Erythroblast (primary cell): ENCODE results near the gene KCNK10.
A peak's percentile ranks its signal among the peaks of the same experiment; 100 is the strongest.

Experiments used
- DNase-seq, 2 experiments: peaks; one replicate each; lab custom pipeline; 2025; lab: John Stamatoyannopoulos, UW
- GATA1 ChIP-seq: IDR thresholded peaks from 2 replicates; pipeline ENCODE4 v1.6.1; 2011; ENCODE audit warnings: low read depth, mild to moderate bottlenecking, control low read depth, low read length, moderate library complexity
- POLR2A ChIP-seq: IDR thresholded peaks from 2 replicates; pipeline ENCODE4 v1.6.1; 2011; ENCODE audit warnings: mild to moderate bottlenecking, low read length

KCNK10 gene

DNA sequence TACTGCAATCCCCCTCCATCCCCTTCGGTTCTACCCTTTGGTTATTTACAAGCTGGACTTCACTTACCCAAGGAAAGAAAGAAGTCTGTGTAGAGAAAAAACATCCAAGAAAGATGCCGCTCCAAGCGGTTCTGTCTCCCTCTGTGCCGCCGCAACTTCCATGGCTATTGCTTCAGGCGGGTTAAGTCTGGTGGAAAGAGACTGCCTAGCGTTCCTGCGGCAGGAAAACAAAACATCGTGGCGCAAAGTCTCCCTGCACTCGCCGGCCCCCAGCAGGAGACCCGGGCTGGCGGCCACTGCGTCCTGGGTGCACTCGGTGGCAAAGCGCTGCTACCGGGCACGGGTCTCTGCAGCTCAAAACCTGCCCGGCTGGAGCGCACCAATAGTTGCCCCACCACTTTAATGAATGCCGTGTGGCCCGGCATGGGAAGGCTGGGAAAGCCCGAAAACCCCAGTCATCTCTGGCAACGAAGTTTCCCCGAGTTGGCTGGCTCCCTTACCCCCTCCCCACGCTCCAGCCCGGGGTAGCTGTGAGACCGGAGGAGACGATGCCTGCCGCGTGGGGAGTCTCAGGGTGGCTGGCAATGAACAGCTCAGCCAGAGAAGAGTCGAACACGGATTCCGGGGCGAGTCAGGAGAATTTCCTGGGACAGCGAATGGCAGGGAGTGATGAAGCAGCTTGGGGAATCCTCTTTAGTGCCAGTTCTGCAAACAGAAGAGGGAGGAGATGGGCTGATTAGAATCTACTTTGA is 3.5 kb upstream of the KCNK10 start:
- TF ChIP-seq POLR2A (no peak), GATA1 (no peak)
- DNase-seq: no peak

DNA sequence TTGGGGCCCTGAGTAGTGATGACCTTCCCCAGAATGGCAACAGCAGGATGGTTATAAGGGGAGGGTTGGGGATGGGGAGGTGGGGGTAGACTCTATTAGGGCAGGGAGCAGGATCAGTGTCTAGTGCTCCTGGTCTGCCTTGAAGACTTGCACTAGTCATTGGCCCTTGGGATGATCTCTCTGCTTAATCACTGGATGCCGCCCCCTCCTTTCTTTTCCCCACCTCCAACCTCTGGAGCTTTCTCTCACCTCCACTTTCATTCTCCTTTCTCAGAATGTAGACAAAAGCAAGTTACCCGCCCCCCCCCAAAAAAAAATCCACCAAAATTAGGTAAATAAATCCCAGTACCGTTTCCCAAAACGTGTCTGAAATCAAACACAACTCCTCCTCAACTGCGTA is 2.8 kb upstream of the KCNK10 start:
- DNase-seq: no peak
- TF ChIP-seq POLR2A: no peak
- TF ChIP-seq GATA1: no peak

DNA sequence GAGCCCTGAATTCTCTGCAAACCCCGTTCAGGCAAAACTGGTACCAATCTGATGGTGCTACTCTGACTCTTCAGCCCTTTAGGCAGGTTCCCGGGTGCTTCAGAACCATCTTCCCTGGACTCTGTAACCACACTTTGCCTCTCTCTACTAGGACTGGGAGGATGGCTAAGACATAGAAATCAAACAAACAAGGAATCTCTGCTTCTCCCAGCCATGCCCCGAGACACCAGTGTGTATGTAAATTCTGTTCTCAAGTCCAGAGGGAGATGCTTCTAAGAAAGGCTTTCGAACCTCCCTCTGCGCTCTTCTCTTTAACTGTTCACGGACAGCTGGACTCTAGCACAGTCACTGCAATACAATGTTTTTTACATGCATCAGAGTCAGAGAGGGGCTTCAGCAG is 1.9 kb upstream of the KCNK10 start:
- no peak for TF ChIP-seq GATA1
- no peak for TF ChIP-seq POLR2A
- DNase-seq: no peak

DNA sequence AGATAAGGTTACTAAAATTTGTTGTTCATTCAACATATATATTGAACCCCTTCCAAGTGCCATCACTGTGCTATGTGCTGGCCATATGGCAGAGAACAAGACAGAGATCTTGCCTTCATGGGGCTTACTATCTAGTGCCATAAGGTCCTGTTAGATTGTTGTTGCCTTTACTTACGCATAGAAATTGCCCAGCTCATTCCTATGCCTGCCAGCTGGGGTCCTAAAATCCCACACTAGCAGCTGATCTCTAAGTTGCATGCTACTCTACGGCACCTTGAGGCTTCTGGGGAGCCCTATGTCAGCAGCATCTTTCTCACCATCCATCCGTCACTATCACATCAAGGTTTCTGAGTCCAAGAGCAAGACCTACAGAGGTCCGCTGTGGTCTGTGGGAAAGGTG is 1.4 kb upstream of the KCNK10 start:
- DNase-seq: no peak
- TF ChIP-seq POLR2A (no peak), GATA1 (no peak)

DNA sequence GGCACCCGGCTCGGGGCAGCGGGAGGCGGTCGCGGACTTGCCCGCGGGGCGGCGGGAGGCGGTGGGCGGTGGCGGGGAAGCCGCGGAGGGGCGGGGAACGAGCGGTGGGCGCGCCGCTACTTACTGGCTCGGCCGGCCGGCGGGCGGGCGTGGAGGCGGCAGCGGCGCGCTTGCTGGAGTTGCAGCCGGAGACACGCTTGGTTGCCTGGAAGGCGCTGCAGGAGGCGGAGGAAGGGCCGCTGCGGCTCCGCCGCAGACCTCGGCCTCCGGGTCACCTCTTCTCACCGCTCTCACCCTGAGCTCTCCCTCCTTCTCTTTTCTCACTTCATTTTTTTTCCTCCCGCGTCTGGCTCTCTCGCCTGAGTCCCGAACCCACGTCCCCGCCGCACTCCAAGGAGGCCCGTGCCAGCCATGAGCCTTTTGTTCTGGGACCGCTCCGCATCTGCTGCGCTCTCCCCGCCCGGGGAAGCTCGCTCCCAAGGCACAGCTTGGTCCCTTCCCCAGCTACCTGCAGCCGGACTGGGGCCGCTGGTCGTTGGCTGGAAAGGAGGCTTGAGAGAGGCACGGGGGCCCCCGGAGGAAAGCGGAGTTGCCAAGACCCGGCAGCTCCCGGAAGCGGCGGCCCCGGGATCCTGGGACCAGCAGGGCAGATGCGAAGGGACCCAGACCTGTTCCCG is 592 bp upstream of the KCNK10 start:
- DNase-seq: peak; percentile 18 to 31
- TF ChIP-seq GATA1 (no peak), POLR2A (no peak)

DNA sequence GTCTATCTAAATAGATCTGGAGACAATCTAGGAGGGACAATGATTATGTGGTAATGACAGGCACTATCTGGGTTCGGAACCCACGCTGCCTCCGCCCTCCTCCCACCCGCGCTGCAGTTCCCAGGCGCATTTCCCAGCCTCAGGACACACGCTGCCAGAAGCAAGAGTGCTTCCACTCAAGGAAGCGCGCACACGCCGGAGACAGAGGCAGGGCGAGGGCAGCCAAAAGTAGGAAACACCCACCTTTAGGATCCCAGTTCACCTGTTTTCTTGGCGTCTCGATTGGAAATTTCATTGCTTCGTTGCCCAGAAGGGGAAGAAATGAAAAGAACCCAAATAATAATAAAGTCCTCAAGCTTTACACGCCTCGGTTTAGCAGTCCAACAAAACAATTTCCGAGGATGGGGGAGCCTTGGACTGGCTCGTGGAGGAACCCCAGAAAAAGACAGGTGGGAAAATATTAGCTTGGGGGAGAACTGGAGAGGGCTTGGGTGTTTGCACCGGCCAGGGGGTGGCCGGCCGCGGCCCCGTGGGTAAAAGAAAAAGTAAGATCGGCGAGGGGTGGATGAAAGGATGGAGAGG is 474 bp downstream of the KCNK10 start:
- no peak for DNase-seq
- TF ChIP-seq POLR2A: no peak
- no peak for TF ChIP-seq GATA1

DNA sequence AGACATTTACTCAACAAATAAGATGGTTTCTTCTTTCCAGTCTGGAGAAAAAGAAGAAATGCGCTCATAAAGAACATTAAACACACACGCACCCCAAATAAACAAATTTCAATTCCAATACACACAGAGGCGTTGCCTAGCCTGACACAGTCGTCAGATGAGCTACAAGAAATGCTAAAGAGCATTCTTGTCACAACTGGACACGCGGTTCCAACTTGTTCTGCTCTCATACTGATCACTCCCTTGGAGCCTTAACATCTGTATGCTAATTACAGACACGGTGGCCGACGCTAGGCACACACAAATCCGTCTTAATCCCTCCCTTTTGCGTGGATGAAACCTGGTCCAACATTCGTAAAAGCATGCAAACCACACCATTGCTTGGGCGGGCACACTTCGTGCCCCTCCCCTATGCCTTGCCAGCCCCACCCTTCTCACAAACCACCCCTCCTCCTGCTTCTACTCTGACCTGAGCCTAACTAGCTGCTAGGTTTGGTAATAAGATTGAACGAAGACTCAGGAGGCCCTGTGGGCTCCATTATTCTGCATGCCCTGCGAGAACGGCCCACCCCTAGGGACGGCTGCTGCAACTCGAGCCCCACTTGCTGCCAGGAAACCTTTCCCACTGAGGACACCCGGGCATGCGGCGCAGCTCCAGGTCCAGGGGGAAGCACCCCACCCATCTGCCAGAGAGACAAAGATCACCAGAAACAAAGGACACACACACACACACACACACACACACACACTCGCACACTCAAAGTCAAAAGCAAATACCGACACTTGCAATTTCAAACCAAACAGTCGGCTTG is 1.2 kb downstream of the KCNK10 start:
- DNase-seq: no peak
- TF ChIP-seq GATA1 (no peak), POLR2A (no peak)

DNA sequence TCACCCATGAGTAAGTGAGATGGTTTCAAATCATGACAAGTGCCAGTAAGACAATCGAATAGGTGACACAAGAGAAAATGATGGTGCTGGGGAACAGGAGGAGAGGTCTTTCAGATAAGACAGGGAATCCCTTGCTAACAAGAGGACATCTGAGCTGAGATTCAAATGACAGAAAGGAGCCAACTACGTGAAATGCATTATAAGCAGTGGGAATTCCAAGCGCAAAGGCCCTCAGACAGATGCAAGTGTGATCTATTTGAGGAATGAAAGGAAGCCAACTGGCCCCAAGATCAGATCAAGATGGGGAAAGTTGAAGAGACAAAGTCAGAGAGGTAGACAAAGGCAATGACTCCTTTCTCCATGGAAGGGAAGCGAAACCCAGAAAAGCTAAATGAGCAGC is 4.7 kb downstream of the KCNK10 start:
- TF ChIP-seq POLR2A: no peak
- no peak for TF ChIP-seq GATA1
- no peak for DNase-seq

DNA sequence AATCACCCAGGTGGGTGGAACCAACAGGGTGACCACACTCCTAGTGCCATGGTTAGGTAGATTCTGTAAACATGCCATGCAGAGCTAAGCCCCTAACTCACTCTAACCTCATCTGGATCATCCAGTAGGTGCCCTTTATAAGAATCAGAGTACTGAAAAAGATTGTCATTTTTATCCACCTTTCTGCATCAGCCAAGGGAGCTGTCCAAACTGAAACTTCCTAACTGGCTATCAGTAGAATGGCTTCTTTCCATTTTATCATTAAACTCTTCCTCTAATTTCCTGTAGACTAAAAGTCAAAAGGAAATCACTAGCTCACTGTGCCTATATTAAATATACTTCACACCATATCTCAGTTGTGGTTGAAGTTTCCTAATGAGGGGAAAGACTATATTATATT is 6.5 kb downstream of the KCNK10 start:
- TF ChIP-seq POLR2A (no peak), GATA1 (no peak)
- no peak for DNase-seq

DNA sequence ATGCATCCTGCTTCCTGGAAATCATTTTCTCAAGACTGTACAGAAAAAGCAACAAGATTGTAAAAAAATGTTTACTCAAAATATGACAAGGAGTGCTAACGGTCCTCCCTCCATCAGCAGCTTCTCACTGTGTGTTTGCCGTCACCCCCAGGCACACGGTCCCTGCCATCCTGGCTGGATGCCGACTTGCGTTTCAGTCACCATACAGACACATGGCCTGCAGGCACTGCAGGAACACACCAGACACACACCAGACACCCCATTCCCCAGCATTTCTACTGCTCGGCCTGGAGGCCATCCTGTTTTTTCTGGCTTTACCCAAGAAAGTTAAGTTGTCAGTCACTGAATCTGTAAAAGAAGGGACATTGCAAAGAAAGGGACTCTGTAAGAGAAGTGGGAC is 10.8 kb downstream of the KCNK10 start:
- DNase-seq: no peak
- no peak for TF ChIP-seq POLR2A
- TF ChIP-seq GATA1: no peak

DNA sequence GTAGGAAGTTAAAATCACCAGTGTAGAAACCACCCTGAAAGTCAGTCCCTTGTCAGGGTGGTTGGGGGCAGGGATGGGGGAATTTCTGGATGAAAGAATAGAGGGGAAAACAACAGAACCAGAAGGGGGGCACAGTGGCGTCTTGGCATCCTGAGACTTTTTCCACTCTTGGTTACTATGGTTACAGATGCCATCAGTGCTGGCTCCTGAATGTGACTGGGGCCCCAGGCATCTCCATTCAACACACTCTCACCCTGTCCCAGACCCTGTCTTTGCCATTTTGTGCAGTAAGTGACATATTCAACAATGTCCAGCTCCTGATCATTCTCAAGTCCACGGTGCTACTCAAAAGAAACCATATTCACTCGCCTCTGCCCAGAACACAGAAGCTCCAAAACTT is 11.3 kb downstream of the KCNK10 start:
- DNase-seq: no peak
- no peak for TF ChIP-seq GATA1
- no peak for TF ChIP-seq POLR2A

DNA sequence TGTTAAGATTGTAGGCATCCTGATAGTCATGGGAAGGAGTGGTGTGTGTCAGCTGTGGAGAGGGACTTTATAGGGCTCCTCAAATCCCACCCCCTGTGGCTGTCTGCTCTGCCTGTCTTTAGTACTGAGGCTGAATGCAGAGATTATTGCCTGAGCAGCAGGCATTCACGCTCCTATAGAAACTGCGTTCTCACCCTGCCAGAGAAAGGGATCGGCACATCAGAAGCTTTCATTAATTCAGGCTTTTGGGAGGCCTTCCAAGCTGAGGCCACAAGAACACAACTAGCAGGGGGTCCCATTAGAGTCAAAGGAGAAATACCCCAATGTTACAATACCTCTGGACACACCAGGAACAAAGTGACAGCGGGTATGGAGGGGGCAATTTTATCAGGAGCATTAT is 12.6 kb downstream of the KCNK10 start:
- TF ChIP-seq GATA1 (no peak), POLR2A (no peak)

DNA sequence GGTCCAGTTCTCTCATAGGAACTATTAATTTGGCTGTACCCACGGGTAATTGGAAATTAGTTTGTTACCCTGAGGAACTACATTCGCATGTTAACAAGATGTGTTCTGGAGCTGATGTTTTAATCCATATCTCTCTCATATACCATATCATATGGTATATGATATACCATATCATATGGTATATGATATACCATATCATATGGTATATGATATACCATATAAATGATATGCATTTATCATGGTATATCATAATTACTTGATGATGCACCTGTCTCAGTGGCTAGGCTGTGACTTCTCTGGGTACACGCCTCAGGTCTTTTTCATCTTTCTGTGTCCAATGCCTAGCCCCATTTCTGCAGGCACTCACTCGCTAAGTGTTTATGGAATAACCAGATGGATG is 13.0 kb downstream of the KCNK10 start:
- no peak for TF ChIP-seq GATA1
- TF ChIP-seq POLR2A: no peak
- DNase-seq: no peak

More for the DNA sequence above, 12.6 kb downstream of the KCNK10 start:
- DNase-seq: no peak
